Astrocyte (in vitro differentiated cells and primary cell): ENCODE results near the gene TRIM9.

Experiments used
- CTCF ChIP-seq: IDR thresholded peaks from 2 replicates; pipeline ENCODE4 v1.5.1; 2011; ENCODE audit warnings: low read depth, mild to moderate bottlenecking, inconsistent platforms, low read length, moderate library complexity; ENCODE audit not compliant: insufficient read depth
- EZH2 ChIP-seq: IDR thresholded peaks from 2 replicates; pipeline ENCODE4 v1.6.1; 2012; ENCODE audit warnings: mild to moderate bottlenecking, low read length, inconsistent platforms; ENCODE audit not compliant: insufficient read depth

GRCh38 chr14:50953502-50953901 lies 141.4 kb downstream of the TRIM9 start:
- TF ChIP-seq CTCF, result no peak
- TF ChIP-seq EZH2, result no peak
